ENCODE results near the gene TPCN1.

TPCN1 gene

GRCh38 chr12:113180333-113180732 is 40.9 kb upstream of the TPCN1 start:
- in situ Hi-C loops (cut with MboI; ENCODE audit: low pct_unique_long_range_greater_than_20kb, low sequenced_read_pairs, unreplicated experiment) = loop anchor here (5.0 to 25.0 kb wide), 2 partner anchors 133 to 232 kb away; partner anchors contain the start of genes SDS and SDSL
- TF ChIP-seq, protein P1, sequence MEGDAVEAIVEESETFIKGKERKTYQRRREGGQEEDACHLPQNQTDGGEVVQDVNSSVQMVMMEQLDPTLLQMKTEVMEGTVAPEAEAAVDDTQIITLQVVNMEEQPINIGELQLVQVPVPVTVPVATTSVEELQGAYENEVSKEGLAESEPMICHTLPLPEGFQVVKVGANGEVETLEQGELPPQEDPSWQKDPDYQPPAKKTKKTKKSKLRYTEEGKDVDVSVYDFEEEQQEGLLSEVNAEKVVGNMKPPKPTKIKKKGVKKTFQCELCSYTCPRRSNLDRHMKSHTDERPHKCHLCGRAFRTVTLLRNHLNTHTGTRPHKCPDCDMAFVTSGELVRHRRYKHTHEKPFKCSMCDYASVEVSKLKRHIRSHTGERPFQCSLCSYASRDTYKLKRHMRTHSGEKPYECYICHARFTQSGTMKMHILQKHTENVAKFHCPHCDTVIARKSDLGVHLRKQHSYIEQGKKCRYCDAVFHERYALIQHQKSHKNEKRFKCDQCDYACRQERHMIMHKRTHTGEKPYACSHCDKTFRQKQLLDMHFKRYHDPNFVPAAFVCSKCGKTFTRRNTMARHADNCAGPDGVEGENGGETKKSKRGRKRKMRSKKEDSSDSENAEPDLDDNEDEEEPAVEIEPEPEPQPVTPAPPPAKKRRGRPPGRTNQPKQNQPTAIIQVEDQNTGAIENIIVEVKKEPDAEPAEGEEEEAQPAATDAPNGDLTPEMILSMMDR (IDR thresholded peaks at IDR 0.05; ENCODE audit: extremely low read depth, insufficient read depth, missing control alignments) = no peak
- DNase-seq (ENCODE audit: low spot score) = no peak

DNA sequence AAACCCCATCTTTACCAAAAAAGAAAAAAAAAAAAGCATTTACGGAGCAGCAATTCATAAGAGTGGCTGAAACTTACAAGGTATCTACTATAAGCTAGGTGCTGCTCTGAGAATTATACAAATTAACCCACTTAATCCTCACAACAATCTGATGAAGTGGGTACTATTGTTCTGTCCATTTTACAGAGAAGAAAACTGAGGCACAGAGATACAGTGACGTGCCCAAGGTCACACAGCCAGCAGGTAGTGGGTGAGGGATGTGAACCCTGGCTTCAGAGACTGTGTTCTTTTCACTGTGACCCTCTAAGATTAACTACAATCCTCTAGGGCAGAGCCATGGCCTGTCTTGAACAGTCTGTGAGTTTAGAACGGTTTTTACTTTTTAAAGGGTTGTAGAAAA is 39.3 kb upstream of the TPCN1 start:
- DNase-seq (ENCODE audit: low spot score) = no peak
- TF ChIP-seq, protein P1 (IDR thresholded peaks at IDR 0.05; ENCODE audit: extremely low read depth, insufficient read depth, missing control alignments) = no peak
- in situ Hi-C loops (cut with MboI; ENCODE audit: low pct_unique_long_range_greater_than_20kb, low sequenced_read_pairs, unreplicated experiment) = loop anchor here (5.0 to 25.0 kb wide), 2 partner anchors 135 to 230 kb away; partner anchors contain the start of genes SDS and SDSL

- in situ Hi-C loops (cut with MboI; ENCODE audit: low pct_unique_long_range_greater_than_20kb, low sequenced_read_pairs, unreplicated experiment) = loop anchor here (5.0 to 25.0 kb wide), 2 partner anchors 136 to 229 kb away; partner anchors contain the start of genes SDS and SDSL
- TF ChIP-seq, protein P1 (IDR thresholded peaks at IDR 0.05; ENCODE audit: extremely low read depth, insufficient read depth, missing control alignments) = no peak
- no peak for DNase-seq (ENCODE audit: low spot score)
These were observed 38.2 kb upstream of the TPCN1 start for GRCh38 chr12:113183030-113183589.

GRCh38 chr12:113184098-113184899 is 37.0 kb upstream of the TPCN1 start:
- in situ Hi-C loops (cut with MboI; ENCODE audit: low pct_unique_long_range_greater_than_20kb, low sequenced_read_pairs, unreplicated experiment) = loop anchor here (5.0 to 25.0 kb wide), 2 partner anchors 137 to 228 kb away; partner anchors contain the start of genes SDS and SDSL
- DNase-seq (ENCODE audit: low spot score) = no peak
- TF ChIP-seq, protein P1 (IDR thresholded peaks at IDR 0.05; ENCODE audit: extremely low read depth, insufficient read depth, missing control alignments) = no peak

DNA sequence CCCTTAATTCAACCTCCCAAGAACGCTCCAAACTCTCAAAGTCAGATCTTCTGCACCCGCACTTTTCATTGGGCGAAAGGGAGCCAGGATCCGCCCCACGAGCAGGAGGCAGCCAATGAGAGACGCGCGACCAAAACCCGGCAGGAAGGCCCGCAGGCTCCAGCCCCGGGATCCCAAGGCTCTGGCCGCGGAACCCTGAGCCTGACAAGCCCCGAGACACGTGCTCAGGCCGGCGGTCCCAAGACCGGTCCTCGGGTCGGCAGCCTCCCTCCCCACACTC is 36.4 kb upstream of the TPCN1 start:
- in situ Hi-C loops (cut with MboI; ENCODE audit: low pct_unique_long_range_greater_than_20kb, low sequenced_read_pairs, unreplicated experiment) = loop anchor here (5.0 to 25.0 kb wide), 2 partner anchors 138 to 227 kb away; partner anchors contain the start of genes SDS and SDSL
- TF ChIP-seq, protein P1 (IDR thresholded peaks at IDR 0.05; ENCODE audit: extremely low read depth, insufficient read depth, missing control alignments) = no peak
- peak; percentile 93 for DNase-seq (ENCODE audit: low spot score)

- peak; percentile 85 for DNase-seq (ENCODE audit: low spot score)
- TF ChIP-seq, protein P1 (IDR thresholded peaks at IDR 0.05; ENCODE audit: extremely low read depth, insufficient read depth, missing control alignments) = no peak
- in situ Hi-C loops (cut with MboI; ENCODE audit: low pct_unique_long_range_greater_than_20kb, low sequenced_read_pairs, unreplicated experiment) = loop anchor here (25.0 kb wide), 1 partner anchor 227 kb away; the partner anchor contains the start of genes SDS and SDSL
These were observed 35.9 kb upstream of the TPCN1 start, which contains the start of the genes DDX54 and RITA1 for GRCh38 chr12:113185180-113186032. Gene DDX54, minus strand, starts transcription at chr12:113185478. Its CDS starts 27 bp downstream, at chr12:113185451. Gene RITA1, plus strand, starts transcription at chr12:113185721. Its CDS starts 1,026 bp downstream, at chr12:113186747.
